Omental fat pad (tissue), 4 donors: ENCODE data around the gene GNMT. TPM values are rescaled to one million over a fixed set of nuclear protein-coding genes. Genes with fewer than 3 reads are reported as not detected.

Source experiments
- ATAC-seq: fragments of 150-250 bp; one replicate; pipeline ENCODE4 v1.9.1; 2016; ENCODE audit warnings: mild to moderate bottlenecking, moderate library complexity; ENCODE audit not compliant: low FRiP score
- DNase-seq: peaks from one replicate; pipeline ENCODE4 v3.0.0-alpha.2; 2019; ENCODE audit warnings: low spot score
- total RNA-seq, 4 donors: library from RNA; depleted of rRNA; stranded (reverse); fragments of >200 nt; gene quantifications; one replicate each; pipeline ENCODE4 v1.1.0, GENCODE V29; 2016
- TF ChIP-seq, protein P1 (sequence below), 3 donors: fragments of 450-650 bp; IDR thresholded peaks; one replicate each; pipeline ENCODE4 v1.5.1; 2016 to 2017; ENCODE audit warnings: antibody characterized with exemption in 3 of 3, mild to moderate bottlenecking in 3 of 3, moderate library complexity in 2 of 3

GNMT gene
- total RNA-seq, 4 donors from 2014 or later: 0.84 to 1.1 (median 1.0) TPM; not detected in 1

DNA sequence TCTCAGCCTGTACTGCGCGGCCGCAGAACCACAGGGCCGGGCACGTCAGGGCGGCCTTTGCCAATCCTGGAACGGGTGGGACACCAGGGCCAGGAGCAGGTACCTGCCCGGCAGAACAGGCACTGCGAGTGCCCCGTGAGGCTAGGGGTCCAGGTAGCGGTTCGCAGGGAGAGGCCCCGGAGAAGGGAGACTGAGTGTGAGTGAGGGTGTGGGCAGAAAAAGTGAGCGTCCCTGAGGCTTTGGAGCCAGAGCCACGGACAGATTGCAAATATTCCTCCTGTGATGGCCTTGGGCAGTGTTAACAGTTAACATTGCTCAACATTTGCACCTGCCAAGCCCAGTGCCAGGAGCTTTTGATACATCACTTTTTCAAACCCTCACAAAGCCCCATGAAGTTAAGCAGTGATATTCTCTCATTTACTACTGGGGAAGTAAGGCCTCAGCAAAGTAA, 491 bp downstream of the GNMT start:
- TF ChIP-seq, protein P1, sequence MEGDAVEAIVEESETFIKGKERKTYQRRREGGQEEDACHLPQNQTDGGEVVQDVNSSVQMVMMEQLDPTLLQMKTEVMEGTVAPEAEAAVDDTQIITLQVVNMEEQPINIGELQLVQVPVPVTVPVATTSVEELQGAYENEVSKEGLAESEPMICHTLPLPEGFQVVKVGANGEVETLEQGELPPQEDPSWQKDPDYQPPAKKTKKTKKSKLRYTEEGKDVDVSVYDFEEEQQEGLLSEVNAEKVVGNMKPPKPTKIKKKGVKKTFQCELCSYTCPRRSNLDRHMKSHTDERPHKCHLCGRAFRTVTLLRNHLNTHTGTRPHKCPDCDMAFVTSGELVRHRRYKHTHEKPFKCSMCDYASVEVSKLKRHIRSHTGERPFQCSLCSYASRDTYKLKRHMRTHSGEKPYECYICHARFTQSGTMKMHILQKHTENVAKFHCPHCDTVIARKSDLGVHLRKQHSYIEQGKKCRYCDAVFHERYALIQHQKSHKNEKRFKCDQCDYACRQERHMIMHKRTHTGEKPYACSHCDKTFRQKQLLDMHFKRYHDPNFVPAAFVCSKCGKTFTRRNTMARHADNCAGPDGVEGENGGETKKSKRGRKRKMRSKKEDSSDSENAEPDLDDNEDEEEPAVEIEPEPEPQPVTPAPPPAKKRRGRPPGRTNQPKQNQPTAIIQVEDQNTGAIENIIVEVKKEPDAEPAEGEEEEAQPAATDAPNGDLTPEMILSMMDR (IDR thresholded peaks at IDR 0.05): no peak
- ATAC-seq (peak; percentile 6), DNase-seq (no peak)

DNA sequence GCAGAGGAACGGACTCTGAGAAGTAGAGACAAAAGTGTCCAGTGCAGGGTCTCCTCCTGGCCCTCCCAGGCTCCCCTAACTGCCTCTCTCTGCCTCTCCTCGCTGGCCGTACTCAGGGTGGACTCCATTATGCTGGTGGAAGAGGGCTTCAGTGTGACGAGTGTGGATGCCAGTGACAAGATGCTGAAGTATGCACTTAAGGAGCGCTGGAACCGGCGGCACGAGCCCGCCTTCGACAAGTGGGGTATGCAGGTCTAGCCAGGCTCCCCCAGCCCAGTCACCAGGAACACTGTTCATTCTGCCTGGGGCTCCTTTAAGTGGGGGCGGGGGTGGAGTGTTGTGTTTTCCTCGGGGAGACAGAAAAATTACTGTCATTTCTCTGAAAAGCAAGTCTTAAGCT, 1.5 kb downstream of the GNMT start:
- ATAC-seq (no peak), DNase-seq (no peak)
- TF ChIP-seq, protein P1 (IDR thresholded peaks at IDR 0.05): no peak

DNA sequence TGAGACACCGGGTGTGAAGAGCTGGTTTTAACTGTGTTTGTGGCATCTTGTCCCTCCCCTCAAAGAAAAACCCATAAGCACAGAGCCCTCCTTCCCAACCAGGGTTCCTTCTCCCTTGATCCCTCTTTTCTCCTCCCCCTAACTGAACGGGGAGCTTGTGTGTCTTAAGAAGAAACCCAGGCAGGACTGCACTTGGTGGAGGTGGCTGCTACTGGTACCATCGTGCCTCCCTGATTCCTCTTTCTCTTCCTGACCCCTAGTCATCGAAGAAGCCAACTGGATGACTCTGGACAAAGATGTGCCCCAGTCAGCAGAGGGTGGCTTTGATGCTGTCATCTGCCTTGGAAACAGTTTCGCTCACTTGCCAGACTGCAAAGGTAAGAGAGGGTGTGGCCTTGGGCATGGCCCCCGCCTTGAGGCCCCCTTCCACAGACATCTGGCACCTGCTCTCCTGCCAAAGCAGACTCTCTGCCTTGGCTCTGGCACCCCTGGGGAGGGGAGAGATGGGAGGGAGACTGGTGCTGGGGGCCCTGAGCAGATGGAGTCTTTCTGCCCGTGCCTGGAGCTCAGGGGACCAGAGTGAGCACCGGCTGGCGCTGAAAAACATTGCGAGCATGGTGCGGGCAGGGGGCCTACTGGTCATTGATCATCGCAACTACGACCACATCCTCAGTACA, 2.1 kb downstream of the GNMT start:
- ATAC-seq (no peak), DNase-seq (no peak)
- TF ChIP-seq, protein P1 (IDR thresholded peaks at IDR 0.05): no peak

DNA sequence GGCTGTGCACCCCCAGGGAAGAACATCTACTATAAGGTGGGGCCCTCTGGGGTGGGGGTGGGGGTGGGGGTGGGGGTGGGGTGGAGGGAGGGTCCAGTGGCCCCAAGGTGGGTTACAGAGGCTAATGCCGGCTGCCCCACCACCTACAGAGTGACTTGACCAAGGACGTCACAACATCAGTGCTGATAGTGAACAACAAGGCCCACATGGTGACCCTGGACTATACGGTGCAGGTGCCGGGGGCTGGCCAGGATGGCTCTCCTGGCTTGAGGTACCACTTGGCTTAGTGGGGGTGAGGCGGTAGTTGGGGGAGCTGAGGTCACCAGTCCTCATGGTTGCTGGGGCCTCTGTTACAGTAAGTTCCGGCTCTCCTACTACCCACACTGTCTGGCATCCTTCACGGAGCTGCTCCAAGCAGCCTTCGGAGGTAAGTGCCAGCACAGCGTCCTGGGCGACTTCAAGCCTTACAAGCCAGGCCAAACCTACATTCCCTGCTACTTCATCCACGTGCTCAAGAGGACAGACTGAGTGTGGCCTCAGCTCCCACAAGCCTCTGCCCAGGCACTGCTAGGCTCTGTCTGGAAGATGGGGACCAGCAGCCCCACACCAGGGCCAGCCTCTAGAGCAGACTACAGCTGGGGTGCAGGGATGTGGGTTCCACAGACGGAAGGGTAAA, 2.8 kb downstream of the GNMT start:
- TF ChIP-seq, protein P1 (IDR thresholded peaks at IDR 0.05): no peak
- DNase-seq: no peak
- ATAC-seq: no peak

DNA sequence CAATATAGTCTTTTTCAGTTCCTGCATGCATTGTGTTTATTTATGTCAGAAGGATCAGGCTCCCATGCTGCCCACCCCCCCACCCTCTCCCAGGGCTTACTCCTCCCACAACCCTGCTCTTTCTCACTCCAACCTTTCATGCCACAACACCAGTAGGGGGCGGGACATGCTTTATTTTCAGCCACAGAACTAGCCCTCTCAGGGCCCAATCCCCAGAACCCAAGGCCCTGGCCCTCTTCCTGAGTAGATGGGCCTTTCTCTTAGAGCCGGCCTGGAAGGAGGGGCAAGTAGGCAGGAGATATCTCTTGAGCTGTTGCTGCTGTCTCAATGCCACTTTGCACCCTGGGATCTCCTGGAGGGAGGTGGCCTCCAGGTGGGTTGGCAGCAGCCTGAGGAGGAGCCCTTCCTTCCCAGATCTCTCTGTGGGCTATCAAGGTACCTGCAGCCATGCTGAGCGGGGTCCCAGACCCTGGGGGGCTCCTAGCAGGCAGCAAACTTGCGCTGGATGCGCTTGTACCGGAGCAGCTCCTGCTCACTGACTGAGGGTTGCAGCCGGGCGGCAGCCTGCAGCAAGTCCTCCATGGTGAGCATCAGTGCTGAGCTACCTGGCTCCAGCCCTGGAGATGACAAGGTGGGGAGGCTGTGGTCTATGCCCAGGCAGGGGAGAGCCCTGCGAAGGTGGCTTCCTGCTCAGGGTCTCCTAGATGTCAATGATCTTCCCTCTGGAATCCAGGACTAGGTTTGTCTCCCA, 3.5 kb downstream of the GNMT start:
- no peak for DNase-seq
- ATAC-seq: no peak
- TF ChIP-seq, protein P1 (IDR thresholded peaks at IDR 0.05): no peak

DNA sequence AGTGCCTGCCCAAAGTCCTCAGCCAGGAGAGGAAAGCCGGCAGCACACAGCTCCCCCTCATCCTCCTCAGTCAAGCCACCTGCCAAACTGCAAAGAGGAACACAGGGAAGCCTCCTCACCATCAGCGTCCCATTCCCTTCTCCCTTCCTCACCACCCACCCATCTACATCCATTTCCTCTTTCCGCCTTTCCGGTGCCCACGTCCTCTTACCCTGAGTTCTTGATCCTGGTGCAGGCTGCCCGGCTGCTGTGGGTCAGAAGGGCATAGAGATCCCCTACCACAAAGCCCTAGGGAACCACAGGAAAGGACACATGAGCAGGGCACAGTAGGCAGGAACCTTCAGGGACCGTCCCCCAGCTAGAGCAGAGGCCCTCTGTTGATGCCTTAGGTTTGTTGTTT, 6.0 kb downstream of the GNMT start:
- ATAC-seq: no peak
- no peak for DNase-seq
- TF ChIP-seq, protein P1 (IDR thresholded peaks at IDR 0.05): no peak
